Measurements from ENCODE around the gene SPNS2. TPM values are rescaled to one million over a fixed set of nuclear protein-coding genes. Genes with fewer than 3 reads are reported as not detected.

The SPNS2 gene
- total and polyA plus RNA-seq, 2 donors (not counting 1 experiment from before 2014, with no cell fraction given): 0.48 TPM; not detected in 1

DNA sequence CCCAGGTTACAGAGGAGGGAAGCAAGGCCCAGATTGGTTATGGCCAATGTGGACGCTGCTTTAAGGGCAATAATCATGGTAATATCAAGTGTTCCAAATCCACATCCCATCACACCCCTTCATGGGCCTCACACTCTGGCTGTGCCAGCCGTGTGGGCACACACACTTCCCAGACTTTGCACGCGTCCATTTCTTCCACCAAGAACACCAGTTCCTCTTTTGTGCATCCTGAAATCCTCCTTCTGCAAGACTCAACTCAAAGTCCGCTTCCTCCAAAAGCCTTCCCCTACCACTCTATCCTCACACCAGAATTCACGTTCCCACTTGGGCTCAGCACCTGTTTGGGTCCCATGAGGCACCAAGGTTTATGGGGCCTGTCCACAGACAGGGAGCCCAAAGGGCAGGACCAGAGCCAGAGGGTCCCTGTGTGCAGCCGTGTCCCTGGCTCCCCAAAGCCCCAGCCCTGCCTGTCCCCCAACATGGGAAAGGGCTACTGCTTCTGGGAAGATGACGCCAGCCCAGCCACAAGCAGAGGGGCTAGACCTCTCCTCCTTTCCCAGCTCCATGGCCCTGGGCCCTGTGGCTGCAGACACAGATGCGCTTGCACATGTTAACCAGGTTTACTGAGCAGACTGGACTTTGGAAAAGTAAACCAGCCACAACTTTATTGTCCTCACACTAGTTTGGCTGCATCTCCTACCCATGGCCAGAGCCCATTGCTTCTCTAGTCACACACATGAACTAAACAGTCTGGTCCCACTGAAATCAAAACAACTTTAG is 44.7 kb upstream of the SPNS2 start:
- no peak for TF ChIP-seq EZH2 (IDR thresholded peaks at IDR 0.05; ENCODE audit: borderline replicate concordance, insufficient read depth, low read depth, low read length, poor library complexity, severe bottlenecking)
- no peak for TF ChIP-seq CTCF (IDR thresholded peaks at IDR 0.05)
- Mint-ChIP-seq H3K9me3 (ENCODE audit: insufficient read depth) (no peaks in the 10 kb centered on the region), H3K4me1 (no peaks in the 10 kb centered on the region), H3K27me3 (peaks cover 8% of the 10 kb centered on the region), H3K27ac (no peak overlapping the region), H3K4me3 (no peak overlapping the region)
- ChIA-PET POLR2A (no interaction called here), CTCF (interaction anchor here (1.2 kb wide), 1 partner anchor 9 kb away, joined by 3 read pairs; no protein-coding TSS in a partner anchor)
- H3K36me3 ChIP-seq (replicated peaks in 1 of 2; ENCODE audit: control extremely low read depth in 1 of 2, control insufficient read depth in 1 of 2, extremely low read depth in 1 of 2, insufficient read depth in 2 of 2, low read length in 1 of 2): no peaks in the 10 kb centered on the region
- intact Hi-C loops (cut with micrococcal nuclease): no loop called here
- 87% methylated on average over 8 of the region's 9 CpGs for WGBS (ENCODE audit: insufficient coverage)
- no peak overlapping the region for H3K4me2 ChIP-seq (replicated peaks; ENCODE audit: low read depth, low read length, poor library complexity, severe bottlenecking)
- H3K4me1 ChIP-seq (ENCODE audit: control insufficient read depth in 2 of 2, insufficient read depth in 2 of 2, low read length in 2 of 2): no peaks in the 10 kb centered on the region
- H3K4me3 ChIP-seq (ENCODE audit: control extremely low read depth in 1 of 5, extremely low read depth in 1 of 5, insufficient read depth in 1 of 5, low read depth in 2 of 5, low read length in 4 of 5): no peak overlapping the region
- H2AFZ ChIP-seq (ENCODE audit: insufficient read depth, low read depth, low read length, poor library complexity, severe bottlenecking): no peak overlapping the region
- no peaks in the 10 kb centered on the region for H4K20me1 ChIP-seq (ENCODE audit: control insufficient read depth, insufficient read depth, low read length, poor library complexity, severe bottlenecking)
- H3K79me2 ChIP-seq (ENCODE audit: control insufficient read depth, insufficient read depth, low read length): no peaks in the 10 kb centered on the region
- DNase-seq: no peak
- peaks cover 0 to 2% (median 0%) of the 10 kb centered on the region in 3 donors for H3K9me3 ChIP-seq (ENCODE audit: control extremely low read depth in 1 of 3, control insufficient read depth in 2 of 3, insufficient read depth in 1 of 3, low read length in 2 of 3)
- no peak for ATAC-seq (ENCODE audit: low read depth)
- no peak overlapping the region for H3K9ac ChIP-seq (ENCODE audit: low read length)
- no peaks in the 10 kb centered on the region for H3K27me3 ChIP-seq (replicated peaks in 1 of 4; ENCODE audit: control extremely low read depth in 1 of 4, control insufficient read depth in 3 of 4, insufficient read depth in 4 of 4, low read length in 3 of 4)
- no peak overlapping the region for H3K27ac ChIP-seq (ENCODE audit: low read length in 2 of 2)

DNA sequence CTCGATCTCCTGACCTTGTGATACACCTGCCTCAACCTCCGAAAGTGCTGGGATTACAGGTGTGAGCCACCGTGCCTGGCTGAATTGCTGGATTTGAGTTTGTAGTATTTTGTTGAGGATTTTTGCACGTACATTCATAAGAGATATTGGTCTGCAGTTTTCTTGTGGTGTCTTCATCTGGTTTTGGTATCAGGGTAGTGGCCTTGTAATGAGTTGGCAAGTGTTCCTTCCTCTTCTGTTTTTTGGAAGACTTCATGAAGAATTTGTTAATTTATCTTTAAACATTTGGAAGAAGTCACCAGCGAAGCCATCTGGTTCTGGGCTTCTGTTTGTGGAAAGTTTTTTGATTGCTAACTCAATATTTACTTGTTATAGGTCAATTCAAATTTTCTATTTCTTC is 38.0 kb upstream of the SPNS2 start:
- no peak overlapping the region for H3K27ac ChIP-seq (ENCODE audit: low read length in 2 of 2)
- peaks cover 0 to 2% of the 10 kb centered on the region in 2 experiments for H3K36me3 ChIP-seq (replicated peaks in 1 of 2; ENCODE audit: control extremely low read depth in 1 of 2, control insufficient read depth in 1 of 2, extremely low read depth in 1 of 2, insufficient read depth in 2 of 2, low read length in 1 of 2)
- 74% methylated on average over 3 of the region's 5 CpGs for WGBS (ENCODE audit: insufficient coverage)
- no peak overlapping the region for H2AFZ ChIP-seq (ENCODE audit: insufficient read depth, low read depth, low read length, poor library complexity, severe bottlenecking)
- H3K4me1 ChIP-seq (ENCODE audit: control insufficient read depth in 2 of 2, insufficient read depth in 2 of 2, low read length in 2 of 2): no peaks in the 10 kb centered on the region
- H3K79me2 ChIP-seq (ENCODE audit: control insufficient read depth, insufficient read depth, low read length): no peaks in the 10 kb centered on the region
- no peaks in the 10 kb centered on the region for H4K20me1 ChIP-seq (ENCODE audit: control insufficient read depth, insufficient read depth, low read length, poor library complexity, severe bottlenecking)
- POLR2A ChIA-PET: no interaction called here
- H3K4me3 ChIP-seq (ENCODE audit: control extremely low read depth in 1 of 5, extremely low read depth in 1 of 5, insufficient read depth in 1 of 5, low read depth in 2 of 5, low read length in 4 of 5): no peak overlapping the region
- Mint-ChIP-seq H3K27me3 (no peaks in the 10 kb centered on the region), H3K4me3 (no peak overlapping the region), H3K9me3 (ENCODE audit: insufficient read depth) (peaks cover 5% of the 10 kb centered on the region), H3K27ac (no peak overlapping the region), H3K4me1 (no peaks in the 10 kb centered on the region)
- H3K27me3 ChIP-seq (replicated peaks in 1 of 4; ENCODE audit: control extremely low read depth in 1 of 4, control insufficient read depth in 3 of 4, insufficient read depth in 4 of 4, low read length in 3 of 4): no peaks in the 10 kb centered on the region
- intact Hi-C loops (cut with micrococcal nuclease): no loop called here
- H3K4me2 ChIP-seq (replicated peaks; ENCODE audit: low read depth, low read length, poor library complexity, severe bottlenecking): no peak overlapping the region
- DNase-seq (no peak), ATAC-seq (ENCODE audit: low read depth) (no peak)
- no peak overlapping the region for H3K9ac ChIP-seq (ENCODE audit: low read length)
- CTCF ChIA-PET: no interaction called here
- peaks cover 0 to 8% (median 3%) of the 10 kb centered on the region in 3 donors for H3K9me3 ChIP-seq (ENCODE audit: control extremely low read depth in 1 of 3, control insufficient read depth in 2 of 3, insufficient read depth in 1 of 3, low read length in 2 of 3)
- no peak for TF ChIP-seq EZH2 (IDR thresholded peaks at IDR 0.05; ENCODE audit: borderline replicate concordance, insufficient read depth, low read depth, low read length, poor library complexity, severe bottlenecking)
- TF ChIP-seq CTCF (IDR thresholded peaks at IDR 0.05): no peak

Data from B cell (primary cell).